ENCODE data around the gene LAD1.

GRCh38 chr1:201354901-201355295, 44.2 kb downstream of the LAD1 start:
- TF ChIP-seq, protein P1, sequence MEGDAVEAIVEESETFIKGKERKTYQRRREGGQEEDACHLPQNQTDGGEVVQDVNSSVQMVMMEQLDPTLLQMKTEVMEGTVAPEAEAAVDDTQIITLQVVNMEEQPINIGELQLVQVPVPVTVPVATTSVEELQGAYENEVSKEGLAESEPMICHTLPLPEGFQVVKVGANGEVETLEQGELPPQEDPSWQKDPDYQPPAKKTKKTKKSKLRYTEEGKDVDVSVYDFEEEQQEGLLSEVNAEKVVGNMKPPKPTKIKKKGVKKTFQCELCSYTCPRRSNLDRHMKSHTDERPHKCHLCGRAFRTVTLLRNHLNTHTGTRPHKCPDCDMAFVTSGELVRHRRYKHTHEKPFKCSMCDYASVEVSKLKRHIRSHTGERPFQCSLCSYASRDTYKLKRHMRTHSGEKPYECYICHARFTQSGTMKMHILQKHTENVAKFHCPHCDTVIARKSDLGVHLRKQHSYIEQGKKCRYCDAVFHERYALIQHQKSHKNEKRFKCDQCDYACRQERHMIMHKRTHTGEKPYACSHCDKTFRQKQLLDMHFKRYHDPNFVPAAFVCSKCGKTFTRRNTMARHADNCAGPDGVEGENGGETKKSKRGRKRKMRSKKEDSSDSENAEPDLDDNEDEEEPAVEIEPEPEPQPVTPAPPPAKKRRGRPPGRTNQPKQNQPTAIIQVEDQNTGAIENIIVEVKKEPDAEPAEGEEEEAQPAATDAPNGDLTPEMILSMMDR (IDR thresholded peaks at IDR 0.05): no peak
- no peak for TF ChIP-seq POLR2A (IDR thresholded peaks at IDR 0.05)

Measured in breast epithelium (tissue), 3 donors.